HCEC 1CT (cell line): ENCODE measurements around the gene SYT2.

Experiments used
- DNase-seq: peaks from one replicate; pipeline ENCODE4 v3.0.0-alpha.2; 2017

Gene SYT2

GRCh38 chr1:202671399-202671798 lies 38.9 kb downstream of the SYT2 start:
- DNase-seq, result no peak

- no peak for DNase-seq
Measured at GRCh38 chr1:202665417-202665816, 44.8 kb downstream of the SYT2 start.

- peak; percentile 23 for DNase-seq
Measured at GRCh38 chr1:202664083-202664482, 46.2 kb downstream of the SYT2 start.

GRCh38 chr1:202663131-202663530 lies 47.1 kb downstream of the SYT2 start:
- DNase-seq, result no peak

GRCh38 chr1:202662081-202662480 lies 48.2 kb downstream of the SYT2 start:
- no peak for DNase-seq

- DNase-seq, result no peak
Measured at GRCh38 chr1:202661136-202661845, 49.0 kb downstream of the SYT2 start.

GRCh38 chr1:202659974-202660373 lies 50.3 kb downstream of the SYT2 start:
- no peak for DNase-seq

GRCh38 chr1:202659541-202659940 lies 50.7 kb downstream of the SYT2 start:
- no peak for DNase-seq

GRCh38 chr1:202658769-202659168 lies 51.5 kb downstream of the SYT2 start:
- DNase-seq, result no peak

- no peak for DNase-seq
Measured at GRCh38 chr1:202658251-202658759, 51.9 kb downstream of the SYT2 start.

- DNase-seq, result peak; percentile 6
Measured at GRCh38 chr1:202656951-202657646, 53.2 kb downstream of the SYT2 start.

GRCh38 chr1:202656057-202656456 lies 54.2 kb downstream of the SYT2 start:
- DNase-seq, result peak; percentile 27

- DNase-seq, result no peak
Measured at GRCh38 chr1:202654079-202654478, 56.2 kb downstream of the SYT2 start.

- no peak for DNase-seq
Measured at GRCh38 chr1:202649553-202650392, 60.5 kb downstream of the SYT2 start.

GRCh38 chr1:202648605-202649226 lies 61.5 kb downstream of the SYT2 start:
- no peak for DNase-seq

- DNase-seq, result no peak
Measured at GRCh38 chr1:202645097-202645476, 65.2 kb downstream of the SYT2 start.

GRCh38 chr1:202644219-202645096 lies 65.8 kb downstream of the SYT2 start:
- DNase-seq, result no peak

GRCh38 chr1:202643397-202644218 lies 66.6 kb downstream of the SYT2 start:
- DNase-seq, result no peak

GRCh38 chr1:202642619-202643291 lies 67.5 kb downstream of the SYT2 start:
- no peak for DNase-seq

GRCh38 chr1:202642212-202642611 lies 68.0 kb downstream of the SYT2 start:
- DNase-seq, result no peak
